GM23338 (cell line): ENCODE results near the gene PLXNA2.

Experiments
- CREB1 ChIP-seq: fragments of 250-450 bp; sonication (Bioruptor Pico); IDR thresholded peaks from 2 replicates; pipeline ENCODE4 v1.5.0; 2020; ENCODE audit warnings: low read depth, mild to moderate bottlenecking, moderate library complexity
- CTCF ChIP-seq, 2 experiments: fragments of 200-600 bp in 1 of 2; sonication (generic) in 1 of 2; conservative IDR thresholded peaks; 2 replicates each; pipeline versions ENCODE4 v1.5.1 to v1.6.1; 2016 to 2017; ENCODE audit warnings: antibody characterized with exemption in 2 of 2, low read depth in 2 of 2, mild to moderate bottlenecking in 2 of 2, moderate library complexity in 1 of 2
- ETS1 ChIP-seq: IDR thresholded peaks from 2 replicates; pipeline ENCODE4 v1.6.1; 2016; ENCODE audit warnings: antibody characterized with exemption
- EZH2 ChIP-seq: fragments of 200-600 bp; sonication (generic); IDR thresholded peaks from one replicate; pipeline ENCODE4 v1.8.0; 2017; ENCODE audit warnings: antibody characterized with exemption, mild to moderate bottlenecking, low read depth; ENCODE audit not compliant: unreplicated experiment
- EZH2phosphoT487 ChIP-seq: fragments of 200-600 bp; sonication (generic); IDR thresholded peaks from one replicate; pipeline ENCODE4 v1.8.1; 2018; ENCODE audit warnings: antibody characterized with exemption; ENCODE audit not compliant: unreplicated experiment
- JUNB ChIP-seq: IDR thresholded peaks from one replicate; pipeline ENCODE4 v1.6.1; 2016; ENCODE audit warnings: antibody characterized with exemption; ENCODE audit not compliant: unreplicated experiment
- NANOG ChIP-seq: IDR thresholded peaks from 2 replicates; pipeline ENCODE4 v1.6.1; 2016; ENCODE audit warnings: antibody characterized with exemption, borderline replicate concordance
- POLR2AphosphoS5 ChIP-seq: IDR thresholded peaks from 2 replicates; pipeline ENCODE4 v1.6.1; 2016; ENCODE audit warnings: antibody characterized with exemption, low read depth
- REST ChIP-seq: IDR thresholded peaks from one replicate; pipeline ENCODE4 v1.6.1; 2018; ENCODE audit warnings: antibody characterized with exemption; ENCODE audit not compliant: unreplicated experiment
- STAT1 ChIP-seq: IDR thresholded peaks from one replicate; pipeline ENCODE4 v1.6.1; 2016; ENCODE audit warnings: antibody characterized with exemption; ENCODE audit not compliant: unreplicated experiment
- ZNF114 ChIP-seq: fragments of 250-450 bp; sonication (Bioruptor Pico); IDR thresholded peaks from 2 replicates; pipeline ENCODE4 v1.5.0; 2020; ENCODE audit warnings: mild to moderate bottlenecking, moderate library complexity
- ZNF331 ChIP-seq: fragments of 250-450 bp; sonication (Bioruptor Pico); IDR thresholded peaks from 2 replicates; pipeline ENCODE4 v1.5.0; 2020; ENCODE audit warnings: low read depth, mild to moderate bottlenecking, moderate library complexity
- ZNF462 ChIP-seq: fragments of 250-450 bp; sonication (Bioruptor Pico); IDR thresholded peaks from 2 replicates; pipeline ENCODE4 v1.5.0; 2020; ENCODE audit warnings: mild to moderate bottlenecking, moderate library complexity

GRCh38 chr1:208205216-208206013 is 38.8 kb downstream of the PLXNA2 start:
- TF ChIP-seq REST, result no peak
- TF ChIP-seq CTCF (conservative IDR thresholded peaks at IDR 0.05; ENCODE audit: low read depth in 2 of 2), result no peak
- TF ChIP-seq ETS1, result no peak
- no peak for TF ChIP-seq ZNF114 (CRISPR knock-in tag)
- TF ChIP-seq EZH2, result no peak
- TF ChIP-seq EZH2phosphoT487, result no peak
- TF ChIP-seq POLR2AphosphoS5, result no peak
- no peak for TF ChIP-seq NANOG
- no peak for TF ChIP-seq JUNB
- TF ChIP-seq STAT1, result no peak
- TF ChIP-seq CREB1 (CRISPR knock-in tag), result no peak
- no peak for TF ChIP-seq ZNF331
- no peak for TF ChIP-seq ZNF462 (CRISPR knock-in tag)
